NCI-H226 (cell line): ENCODE results near the gene VPS9D1.
"Not testable (repeated sequence)": the region's sequence is repeated elsewhere in the genome, so short reads cannot be mapped to it uniquely, and the experiment has no call there.

Source experiments
- DNase-seq: peaks from one replicate; pipeline ENCODE4 v3.0.0-alpha.2; 2015

VPS9D1 gene

GRCh38 chr16:89691986-89692569, 28.6 kb downstream of the VPS9D1 start:
- DNase-seq: no peak

- DNase-seq: no peak
Observed at GRCh38 chr16:89691231-89691985, 29.3 kb downstream of the VPS9D1 start.

GRCh38 chr16:89690392-89690901, 30.3 kb downstream of the VPS9D1 start:
- DNase-seq: no peak

- DNase-seq: not testable (repeated sequence)
Observed at GRCh38 chr16:89689621-89690020, 31.1 kb downstream of the VPS9D1 start.

GRCh38 chr16:89689142-89689541, 31.6 kb downstream of the VPS9D1 start:
- DNase-seq: no peak

GRCh38 chr16:89688395-89688794, 32.3 kb downstream of the VPS9D1 start:
- no peak for DNase-seq

- DNase-seq: no peak
Observed at GRCh38 chr16:89687092-89687940, 33.4 kb downstream of the VPS9D1 start.

GRCh38 chr16:89686520-89687091, 34.1 kb downstream of the VPS9D1 start, which contains the start of gene CDK10:
CDK10 (plus strand) TSS chr16:89686689; CDS start chr16:89686711, 22 bp downstream.
- DNase-seq: peak; percentile 71

GRCh38 chr16:89685916-89686315, 34.8 kb downstream of the VPS9D1 start:
- no peak for DNase-seq

GRCh38 chr16:89678258-89678657, 42.4 kb downstream of the VPS9D1 start:
- no peak for DNase-seq

- no peak for DNase-seq
Observed at GRCh38 chr16:89672177-89672941, 48.3 kb downstream of the VPS9D1 start.

GRCh38 chr16:89671565-89671964, 49.1 kb downstream of the VPS9D1 start:
- not testable (repeated sequence) for DNase-seq

- no peak for DNase-seq
Observed at GRCh38 chr16:89670496-89671431, 49.9 kb downstream of the VPS9D1 start.

GRCh38 chr16:89669755-89670154, 50.9 kb downstream of the VPS9D1 start:
- no peak for DNase-seq

- no peak for DNase-seq
Observed at GRCh38 chr16:89668790-89669158, 51.9 kb downstream of the VPS9D1 start.

- no peak for DNase-seq
Observed at GRCh38 chr16:89667633-89668032, 53.1 kb downstream of the VPS9D1 start.

- DNase-seq: not testable (repeated sequence)
Observed at GRCh38 chr16:89667000-89667399, 53.7 kb downstream of the VPS9D1 start.

- not testable (repeated sequence) for DNase-seq
Observed at GRCh38 chr16:89664238-89664637, 56.5 kb downstream of the VPS9D1 start.

GRCh38 chr16:89661215-89661614, 59.5 kb downstream of the VPS9D1 start:
- no peak for DNase-seq

- DNase-seq: no peak
Observed at GRCh38 chr16:89660146-89660545, 60.6 kb downstream of the VPS9D1 start.
